KMS-11 (cell line): Measurements from ENCODE around the gene CYB5R4.

Experiments used
- H2AFZ ChIP-seq: fragments of 200-600 bp; sonication (generic); 2 replicates; pipeline ENCODE4 v1.6.1; 2016; ENCODE audit warnings: antibody characterized with exemption, mixed run types, low read depth
- H3K27ac ChIP-seq: fragments of 200-600 bp; sonication (generic); 2 replicates; pipeline ENCODE4 v1.6.1; 2016; ENCODE audit warnings: mild to moderate bottlenecking, mixed run types
- H3K27me3 ChIP-seq: fragments of 200-600 bp; sonication (generic); 2 replicates; pipeline ENCODE4 v1.6.1; 2017; ENCODE audit warnings: mild to moderate bottlenecking, low read depth, mixed run types, moderate library complexity; ENCODE audit not compliant: insufficient read depth
- H3K36me3 ChIP-seq: fragments of 200-600 bp; sonication (generic); 2 replicates; pipeline ENCODE4 v1.6.1; 2017; ENCODE audit warnings: mild to moderate bottlenecking, mixed run types; ENCODE audit not compliant: insufficient read depth
- H3K4me1 ChIP-seq: fragments of 200-600 bp; sonication (generic); 2 replicates; pipeline ENCODE4 v1.6.1; 2016; ENCODE audit warnings: mild to moderate bottlenecking, low read depth, mixed run types; ENCODE audit not compliant: poor library complexity, severe bottlenecking
- H3K4me2 ChIP-seq: fragments of 200-600 bp; sonication (generic); 2 replicates; pipeline ENCODE4 v1.7.0; 2016; ENCODE audit warnings: mild to moderate bottlenecking, mixed run types
- H3K4me3 ChIP-seq: fragments of 200-600 bp; sonication (generic); IDR thresholded peaks from 2 replicates; pipeline ENCODE4 v1.6.1; 2017; ENCODE audit warnings: low read depth, low read length, mixed read lengths; ENCODE audit not compliant: insufficient read depth
- H3K79me2 ChIP-seq: fragments of 200-600 bp; sonication (generic); 2 replicates; pipeline ENCODE4 v1.6.1; 2016; ENCODE audit warnings: low read depth, mixed run types; ENCODE audit not compliant: insufficient read depth
- H3K9ac ChIP-seq: fragments of 200-600 bp; sonication (generic); 2 replicates; pipeline ENCODE4 v1.6.1; 2016; ENCODE audit warnings: mild to moderate bottlenecking, mixed run types
- H4K20me1 ChIP-seq: fragments of 200-600 bp; sonication (generic); 2 replicates; pipeline ENCODE4 v1.6.1; 2016; ENCODE audit warnings: mild to moderate bottlenecking, mixed run types; ENCODE audit not compliant: insufficient read depth
- CTCF ChIP-seq: fragments of 200-600 bp; sonication (generic); conservative IDR thresholded peaks from 2 replicates; pipeline ENCODE4 v1.6.1; 2017; ENCODE audit warnings: low read depth, mild to moderate bottlenecking, antibody characterized with exemption, low read length, moderate library complexity, mixed read lengths

CYB5R4 gene

GRCh38 chr6:83859410-83860358 lies at the start of gene CYB5R4:
TSS of gene CYB5R4 (plus strand) at chr6:83859689. CDS start at chr6:83859783, 94 bp downstream.
- Histone ChIP-seq H4K20me1 (no peaks in the 10 kb centered on the region), H3K4me2 (peak within 1 kb of the TSS; percentile 91), H2AFZ (peak within 1 kb of the TSS; percentile 68), H3K79me2 (peaks cover 13% of the 10 kb centered on the region; the same call in 1 of the 2 replicates), H3K36me3 (no peaks in the 10 kb centered on the region), H3K9ac (peak within 1 kb of the TSS; percentile 24; the same call in 1 of the 2 replicates), H3K27me3 (no peaks in the 10 kb centered on the region), H3K27ac (peak within 1 kb of the TSS; percentile 13; the same call in 1 of the 2 replicates), H3K4me3 (no peak within 1 kb of the TSS), H3K4me1 (peaks cover 18% of the 10 kb centered on the region)
- TF ChIP-seq CTCF, result 0 out of 2 replicates have a peak, but pooled peaks have one; percentile 27

GRCh38 chr6:83812595-83812994 lies 46.9 kb upstream of the CYB5R4 start:
- Histone ChIP-seq H3K9ac (no peak overlapping the region), H3K27ac (no peak overlapping the region), H3K4me3 (no peak overlapping the region), H3K36me3 (no peaks in the 10 kb centered on the region), H3K27me3 (no peaks in the 10 kb centered on the region), H3K4me1 (no peaks in the 10 kb centered on the region), H3K79me2 (no peaks in the 10 kb centered on the region), H3K4me2 (no peak overlapping the region), H2AFZ (no peak overlapping the region), H4K20me1 (no peaks in the 10 kb centered on the region)
- TF ChIP-seq CTCF, result no peak

GRCh38 chr6:83815631-83816272 lies 43.7 kb upstream of the CYB5R4 start:
- H3K4me1 ChIP-seq, result no peaks in the 10 kb centered on the region
- no peak overlapping the region for H3K9ac ChIP-seq
- no peaks in the 10 kb centered on the region for H4K20me1 ChIP-seq
- no peaks in the 10 kb centered on the region for H3K36me3 ChIP-seq
- no peak overlapping the region for H3K4me2 ChIP-seq
- H3K27ac ChIP-seq, result no peak overlapping the region
- H3K79me2 ChIP-seq, result no peaks in the 10 kb centered on the region
- no peak overlapping the region for H3K4me3 ChIP-seq
- no peak overlapping the region for H2AFZ ChIP-seq
- no peak for TF ChIP-seq CTCF
- no peaks in the 10 kb centered on the region for H3K27me3 ChIP-seq

- Histone ChIP-seq H3K36me3 (no peaks in the 10 kb centered on the region), H3K27ac (no peak overlapping the region), H2AFZ (no peak overlapping the region), H4K20me1 (no peaks in the 10 kb centered on the region), H3K4me2 (no peak overlapping the region), H3K79me2 (no peaks in the 10 kb centered on the region), H3K4me1 (no peaks in the 10 kb centered on the region), H3K4me3 (no peak overlapping the region), H3K27me3 (no peaks in the 10 kb centered on the region), H3K9ac (no peak overlapping the region)
- TF ChIP-seq CTCF, result no peak
Measured at GRCh38 chr6:83822629-83823169, 36.8 kb upstream of the CYB5R4 start.
